Common myeloid progenitor, CD34-positive (primary cell): Measurements from ENCODE around the gene NALF2.

Experiments used
- CTCF ChIA-PET: fragments of 350-600 bp; sonication (Branson Sonifier 250); formaldehyde crosslinking; loops from one replicate; lab custom pipeline; 2021; ENCODE audit warnings: antibody characterized with exemption; lab: Charles Lee
- POLR2A ChIA-PET: fragments of 350-600 bp; sonication (Branson Sonifier 250); formaldehyde crosslinking; loops from one replicate; lab custom pipeline; 2021; ENCODE audit warnings: antibody characterized with exemption; lab: Charles Lee
- DNase-seq, 3 donors: peaks; one replicate each; pipeline versions ENCODE4 v3.0.0 to v3.0.0-alpha.2; 2013
- H3K27ac ChIP-seq, 2 experiments: 1 replicate in 1 of 2; 2 replicates in 1 of 2; pipeline ENCODE4 v1.7.0; 2013; ENCODE audit warnings: inconsistent platforms in 2 of 2, low read length in 2 of 2, mild to moderate bottlenecking in 2 of 2, low read depth in 1 of 2, moderate library complexity in 1 of 2; ENCODE audit not compliant: severe bottlenecking in 2 of 2, insufficient read depth in 1 of 2, poor library complexity in 1 of 2
- H3K27me3 ChIP-seq, 5 experiments: replicated peaks in 2 of 5; 1 replicate in 3 of 5; 2 replicates in 2 of 5; pipeline versions ENCODE4 v1.6.1 to v1.7.0; 2013; ENCODE audit warnings: low read length in 4 of 5, mild to moderate bottlenecking in 2 of 5, moderate library complexity in 2 of 5, inconsistent platforms in 1 of 5; ENCODE audit not compliant: insufficient read depth in 5 of 5, control insufficient read depth in 4 of 5
- H3K36me3 ChIP-seq, 4 experiments: 1 replicate in 2 of 4; 2 replicates in 2 of 4; pipeline versions ENCODE4 v1.6.1 to v1.7.0; 2013; ENCODE audit warnings: low read length in 3 of 4, control low read depth in 1 of 4, mild to moderate bottlenecking in 1 of 4; ENCODE audit not compliant: control insufficient read depth in 4 of 4, insufficient read depth in 4 of 4
- H3K4me1 ChIP-seq, 4 experiments: 1 replicate in 3 of 4; 2 replicates in 1 of 4; pipeline versions ENCODE4 v1.6.1 to v1.7.1; 2013; ENCODE audit warnings: low read length in 3 of 4, mild to moderate bottlenecking in 3 of 4, control low read depth in 1 of 4, inconsistent platforms in 1 of 4, moderate library complexity in 1 of 4; ENCODE audit not compliant: control insufficient read depth in 4 of 4, insufficient read depth in 4 of 4; ENCODE audit errors: control extremely low read depth in 1 of 4
- H3K4me3 ChIP-seq, 7 experiments: 1 replicate in 4 of 7; 2 replicates in 3 of 7; pipeline versions ENCODE4 v1.5.1 to v1.7.0; 2013; ENCODE audit warnings: mild to moderate bottlenecking in 7 of 7, low read length in 6 of 7, moderate library complexity in 6 of 7, inconsistent platforms in 2 of 7, low read depth in 2 of 7, control low read depth in 1 of 7; ENCODE audit not compliant: insufficient read depth in 4 of 7, control insufficient read depth in 1 of 7; ENCODE audit errors: extremely low read depth in 1 of 7
- H3K9me3 ChIP-seq, 5 experiments: 1 replicate in 4 of 5; 2 replicates in 1 of 5; pipeline versions ENCODE4 v1.6.1 to v1.7.1; 2013; ENCODE audit warnings: low read length in 4 of 5, mild to moderate bottlenecking in 2 of 5, inconsistent platforms in 1 of 5, low read depth in 1 of 5, moderate library complexity in 1 of 5; ENCODE audit not compliant: control insufficient read depth in 4 of 5, insufficient read depth in 2 of 5; ENCODE audit errors: control extremely low read depth in 1 of 5
- WGBS: methylation state at CpG from one replicate; pipeline ENCODE4 v1.1.5; 2013; ENCODE audit not compliant: insufficient coverage; 5-methylcytosine and 5-hydroxymethylcytosine counted together

Gene NALF2

GRCh38 chrX:69546417-69546816, 42.3 kb downstream of the NALF2 start:
- WGBS, result 80% methylated on average over 4 of the region's 8 CpGs
- Histone ChIP-seq H3K4me3 (no peak overlapping the region), H3K36me3 (no peaks in the 10 kb centered on the region), H3K27ac (no peak overlapping the region), H3K9me3 (peaks cover 0 to 18% (median 0%) of the 10 kb centered on the region in 5 experiments), H3K27me3 (no peaks in the 10 kb centered on the region), H3K4me1 (no peaks in the 10 kb centered on the region)
- CTCF ChIA-PET, result no interaction called here
- DNase-seq, result no peak
- POLR2A ChIA-PET, result interaction anchor here (0.5 kb wide), 1 partner anchor 36 kb away, joined by 3 read pairs; no protein-coding TSS in a partner anchor

- ChIA-PET CTCF (interaction anchor here (1.2 kb wide), 1 partner anchor 9 kb away, joined by 3 read pairs; no protein-coding TSS in a partner anchor), POLR2A (no interaction called here)
Observed at GRCh38 chrX:69546978-69547377, 42.9 kb downstream of the NALF2 start.

GRCh38 chrX:69551421-69552009, 47.4 kb downstream of the NALF2 start:
- H3K27me3 ChIP-seq, result no peaks in the 10 kb centered on the region
- peaks cover 0 to 15% (median 0%) of the 10 kb centered on the region in 5 experiments for H3K9me3 ChIP-seq
- ChIA-PET POLR2A (no interaction called here), CTCF (no interaction called here)
- H3K4me1 ChIP-seq, result no peaks in the 10 kb centered on the region
- H3K4me3 ChIP-seq, result no peak overlapping the region
- no peak for DNase-seq
- WGBS, result 80% methylated on average over 3 of the region's 7 CpGs
- H3K36me3 ChIP-seq, result no peaks in the 10 kb centered on the region
- H3K27ac ChIP-seq, result no peak overlapping the region

More at GRCh38 chrX:69546978-69547377, 42.9 kb downstream of the NALF2 start:
- Histone ChIP-seq H3K9me3 (peaks cover 0 to 18% (median 0%) of the 10 kb centered on the region in 5 experiments), H3K27me3 (no peaks in the 10 kb centered on the region), H3K36me3 (no peaks in the 10 kb centered on the region), H3K4me1 (no peaks in the 10 kb centered on the region), H3K27ac (no peak overlapping the region), H3K4me3 (no peak overlapping the region)
- DNase-seq, result no peak
- no CpG with 5 or more reads among the region's 5 CpGs for WGBS

GRCh38 chrX:69552512-69552911, 48.4 kb downstream of the NALF2 start:
- peaks cover 0 to 5% (median 0%) of the 10 kb centered on the region in 5 experiments for H3K9me3 ChIP-seq
- 62% methylated on average over 4 of the region's 4 CpGs for WGBS
- ChIA-PET POLR2A (no interaction called here), CTCF (interaction anchor here (1.1 kb wide), 1 partner anchor 12 kb away, joined by 3 read pairs; no protein-coding TSS in a partner anchor)
- H3K4me3 ChIP-seq, result no peak overlapping the region
- no peak for DNase-seq
- H3K27me3 ChIP-seq, result no peaks in the 10 kb centered on the region
- H3K36me3 ChIP-seq, result no peaks in the 10 kb centered on the region
- H3K4me1 ChIP-seq, result no peaks in the 10 kb centered on the region
- no peak overlapping the region for H3K27ac ChIP-seq
